Measurements from ENCODE around the gene TBC1D30. TPM values are rescaled to one million over a fixed set of nuclear protein-coding genes. Genes with fewer than 3 reads are reported as not detected.
A peak's percentile ranks its signal among the peaks of the same experiment; 100 is the strongest.
"Not testable (repeated sequence)": the region's sequence is repeated elsewhere in the genome, so short reads cannot be mapped to it uniquely, and the experiment has no call there.

Gene TBC1D30, protein sequence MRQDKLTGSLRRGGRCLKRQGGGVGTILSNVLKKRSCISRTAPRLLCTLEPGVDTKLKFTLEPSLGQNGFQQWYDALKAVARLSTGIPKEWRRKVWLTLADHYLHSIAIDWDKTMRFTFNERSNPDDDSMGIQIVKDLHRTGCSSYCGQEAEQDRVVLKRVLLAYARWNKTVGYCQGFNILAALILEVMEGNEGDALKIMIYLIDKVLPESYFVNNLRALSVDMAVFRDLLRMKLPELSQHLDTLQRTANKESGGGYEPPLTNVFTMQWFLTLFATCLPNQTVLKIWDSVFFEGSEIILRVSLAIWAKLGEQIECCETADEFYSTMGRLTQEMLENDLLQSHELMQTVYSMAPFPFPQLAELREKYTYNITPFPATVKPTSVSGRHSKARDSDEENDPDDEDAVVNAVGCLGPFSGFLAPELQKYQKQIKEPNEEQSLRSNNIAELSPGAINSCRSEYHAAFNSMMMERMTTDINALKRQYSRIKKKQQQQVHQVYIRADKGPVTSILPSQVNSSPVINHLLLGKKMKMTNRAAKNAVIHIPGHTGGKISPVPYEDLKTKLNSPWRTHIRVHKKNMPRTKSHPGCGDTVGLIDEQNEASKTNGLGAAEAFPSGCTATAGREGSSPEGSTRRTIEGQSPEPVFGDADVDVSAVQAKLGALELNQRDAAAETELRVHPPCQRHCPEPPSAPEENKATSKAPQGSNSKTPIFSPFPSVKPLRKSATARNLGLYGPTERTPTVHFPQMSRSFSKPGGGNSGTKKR
- 9.4 and 10.7 TPM in 2 replicates for total RNA-seq (2014; rRNA removed; shearing (Covaris generic); ENCODE audit: low replicate concordance)

DNA sequence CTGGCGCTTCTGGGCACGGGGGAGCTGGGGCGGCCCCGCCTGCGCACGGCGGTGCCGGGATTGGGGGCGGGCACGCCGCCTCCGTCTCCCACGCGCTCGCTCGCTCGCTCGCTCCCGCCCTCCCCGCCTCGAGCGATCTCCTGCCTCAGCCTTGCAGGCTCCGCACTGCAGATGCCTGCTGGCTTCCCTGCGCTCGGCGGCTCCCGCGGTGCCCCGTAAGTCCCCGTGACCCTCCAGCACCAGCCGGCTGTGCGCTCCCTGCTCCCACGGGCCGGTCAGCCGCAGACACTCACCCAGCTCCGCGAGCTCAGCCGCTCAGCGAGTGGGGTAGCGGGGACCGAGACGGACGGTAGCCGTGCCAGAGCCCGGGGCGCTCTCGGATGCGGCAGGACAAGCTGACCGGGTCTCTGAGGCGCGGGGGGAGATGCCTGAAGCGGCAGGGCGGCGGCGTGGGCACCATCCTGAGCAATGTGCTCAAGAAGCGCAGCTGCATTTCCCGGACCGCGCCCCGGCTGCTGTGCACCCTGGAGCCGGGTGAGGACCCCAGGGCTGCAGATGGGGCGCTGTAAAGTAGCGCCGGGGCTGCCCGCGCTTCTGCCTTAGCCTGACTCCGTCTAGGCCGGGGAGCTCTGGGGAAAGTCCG lies at the start of gene TBC1D30:
Gene TBC1D30 (plus strand): TSS at position 148 of the 643 bp plus-strand sequence. CDS start 233 bp downstream, at position 381.
- DNase-seq (ENCODE audit: low read depth), result no peak
- in situ Hi-C loops (cut with HindIII; ENCODE audit: low pct_unique_long_range_greater_than_20kb, low sequenced_read_pairs), result no loop called here

DNA sequence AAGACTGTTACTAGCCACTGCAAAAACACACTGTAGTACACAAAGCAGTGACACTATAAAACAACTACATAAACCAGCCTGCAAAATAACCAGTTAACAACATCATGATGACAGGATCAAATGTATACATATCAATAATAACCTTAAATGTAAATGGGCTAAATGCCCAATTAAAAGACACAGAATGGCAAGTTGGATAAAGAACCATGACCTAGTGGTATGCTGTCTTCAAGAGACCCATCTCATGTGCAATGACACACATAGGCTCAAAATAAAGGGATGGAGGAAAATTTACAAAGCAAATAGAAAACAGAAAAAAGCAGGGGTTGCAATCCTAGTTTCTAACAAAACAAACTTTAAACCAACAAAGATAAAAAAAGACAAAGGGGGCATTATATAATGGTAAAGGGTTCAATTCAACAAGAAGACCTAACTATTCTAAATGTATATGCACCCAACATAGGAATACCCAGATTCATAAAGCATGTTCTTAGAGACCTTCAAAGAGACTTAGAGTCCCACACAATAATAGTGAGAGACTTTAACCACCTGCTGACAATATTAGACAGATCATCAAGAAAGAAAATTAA lies 49.2 kb upstream of the TBC1D30 start:
- in situ Hi-C loops (cut with HindIII; ENCODE audit: low pct_unique_long_range_greater_than_20kb, low sequenced_read_pairs); DNase-seq (ENCODE audit: low read depth): not testable (repeated sequence)

DNA sequence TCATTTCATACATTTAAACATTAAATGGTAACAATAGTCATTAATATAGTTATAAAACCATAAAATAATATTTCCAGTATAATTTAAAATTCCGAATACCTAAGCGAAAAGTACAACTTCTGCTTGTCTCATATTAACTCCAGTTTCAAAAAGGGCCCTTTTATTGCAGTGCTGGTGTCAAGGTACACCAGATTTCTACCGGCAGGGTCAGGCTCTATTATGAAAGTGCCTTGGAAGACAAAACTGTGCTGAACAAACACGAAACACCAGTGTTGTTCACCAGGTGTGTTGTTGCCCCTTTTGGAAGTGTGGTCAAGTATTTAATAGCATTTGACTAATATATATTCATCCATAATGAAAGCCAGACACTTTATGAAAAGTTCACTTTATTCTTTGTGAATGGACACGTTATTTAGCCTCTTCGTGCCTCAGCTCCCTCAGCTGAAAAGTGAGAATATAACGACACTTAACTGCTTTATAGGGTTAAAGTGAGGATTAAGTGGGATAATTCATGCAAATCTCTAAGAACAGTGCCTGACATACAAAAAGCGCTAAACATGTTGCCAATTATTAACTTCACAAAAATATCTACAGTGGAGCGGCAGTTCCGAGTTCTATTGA lies 45.0 kb upstream of the TBC1D30 start:
- no peak for DNase-seq (ENCODE audit: low read depth)
- in situ Hi-C loops (cut with HindIII; ENCODE audit: low pct_unique_long_range_greater_than_20kb, low sequenced_read_pairs), result no loop called here

DNA sequence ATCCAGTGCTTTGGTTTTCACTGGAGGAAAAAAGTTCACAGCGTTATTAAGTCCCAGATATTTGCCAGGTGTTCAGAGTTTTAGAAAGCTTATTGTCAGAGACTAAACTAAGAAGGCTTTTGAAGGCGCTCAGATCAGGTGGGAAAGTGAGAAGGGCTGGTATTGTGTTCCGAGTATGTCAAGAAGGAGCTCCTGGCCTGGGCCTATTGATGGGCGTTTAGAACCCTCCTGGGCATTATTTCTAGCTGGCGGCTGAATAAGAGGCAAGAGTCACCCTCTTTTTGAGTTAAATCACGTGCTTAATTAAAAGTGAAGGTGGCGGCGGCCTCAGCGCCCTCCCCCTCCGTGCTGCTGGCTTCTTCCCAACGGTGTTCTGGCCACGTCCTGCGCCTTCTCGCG lies 44.3 kb upstream of the TBC1D30 start:
- in situ Hi-C loops (cut with HindIII; ENCODE audit: low pct_unique_long_range_greater_than_20kb, low sequenced_read_pairs), result no loop called here
- DNase-seq (ENCODE audit: low read depth), result no peak

DNA sequence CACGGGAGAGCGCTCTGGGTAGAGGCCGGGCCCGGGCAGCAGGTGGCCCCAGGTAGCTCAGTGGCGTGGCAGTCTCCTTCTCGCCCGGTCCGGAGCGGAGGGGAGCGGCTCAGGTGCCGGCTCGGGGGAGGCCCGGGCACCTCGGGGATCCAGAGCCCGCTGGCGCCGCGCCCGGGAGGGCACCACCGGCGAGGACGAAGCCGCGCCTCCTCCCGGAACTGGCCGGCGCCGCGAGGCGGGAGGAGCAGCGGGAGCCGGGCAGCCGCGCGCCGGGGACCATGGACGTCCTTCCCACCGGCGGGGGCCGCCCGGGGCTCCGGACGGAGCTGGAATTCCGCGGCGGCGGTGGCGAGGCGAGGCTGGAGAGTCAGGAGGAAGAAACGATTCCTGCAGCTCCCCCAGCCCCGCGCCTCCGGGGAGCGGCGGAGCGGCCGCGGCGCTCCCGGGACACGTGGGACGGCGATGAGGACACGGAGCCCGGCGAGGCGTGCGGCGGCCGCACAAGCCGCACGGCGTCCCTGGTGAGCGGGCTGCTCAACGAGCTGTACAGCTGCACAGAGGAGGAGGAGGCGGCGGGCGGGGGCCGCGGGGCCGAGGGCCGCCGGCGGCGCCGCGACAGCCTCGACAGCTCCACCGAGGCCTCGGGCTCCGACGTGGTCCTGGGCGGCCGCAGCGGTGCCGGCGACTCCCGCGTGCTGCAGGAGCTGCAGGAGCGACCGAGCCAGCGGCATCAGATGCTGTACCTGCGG lies 43.7 kb upstream of the TBC1D30 start:
- in situ Hi-C loops (cut with HindIII; ENCODE audit: low pct_unique_long_range_greater_than_20kb, low sequenced_read_pairs), result no loop called here
- DNase-seq (ENCODE audit: low read depth), result peak; percentile 76

DNA sequence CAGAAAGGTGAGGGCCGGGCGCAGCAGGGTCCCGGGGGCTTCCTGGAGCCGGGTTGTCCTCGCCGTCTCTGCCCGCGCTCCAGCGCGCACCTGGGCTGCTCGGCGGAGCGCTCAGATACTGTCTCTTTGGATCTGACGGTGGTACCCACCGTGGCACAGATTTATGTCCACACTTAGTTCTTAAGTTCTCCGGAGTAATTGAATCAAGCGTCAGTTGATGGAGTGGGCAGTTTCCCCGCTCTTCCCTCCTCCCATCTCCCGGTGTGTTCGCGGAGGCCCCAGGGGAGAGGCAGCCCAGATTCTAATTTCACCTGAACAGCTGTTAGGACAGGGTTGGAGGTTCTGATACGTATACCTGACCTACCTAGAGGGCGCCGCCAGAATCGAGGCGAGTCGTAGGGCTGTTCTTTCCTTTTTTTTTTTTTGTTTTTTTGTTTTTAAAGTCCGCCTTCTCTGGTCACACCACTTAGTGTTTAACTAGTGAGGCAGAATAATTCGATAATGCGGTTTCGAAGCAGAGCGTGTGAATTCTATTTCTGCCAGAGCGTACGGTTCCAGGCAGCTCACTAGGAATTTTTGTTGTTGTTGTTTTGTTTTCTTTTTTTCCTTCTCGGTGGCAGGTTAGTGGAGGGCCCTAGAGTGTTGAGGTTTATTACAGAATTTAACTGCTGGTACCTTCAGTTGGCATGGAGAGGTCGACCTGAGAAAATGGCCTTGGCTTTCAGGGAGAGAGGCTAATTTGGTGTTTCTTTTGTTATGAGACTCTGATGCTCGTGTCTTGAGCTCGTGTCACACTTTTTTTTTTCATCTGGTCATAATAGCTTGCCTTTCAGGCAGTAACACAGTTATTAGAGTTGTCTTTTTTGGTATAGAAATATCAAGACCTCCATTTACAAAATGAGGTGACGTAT lies 42.9 kb upstream of the TBC1D30 start:
- DNase-seq (ENCODE audit: low read depth), result peak; percentile 50
- in situ Hi-C loops (cut with HindIII; ENCODE audit: low pct_unique_long_range_greater_than_20kb, low sequenced_read_pairs), result no loop called here

DNA sequence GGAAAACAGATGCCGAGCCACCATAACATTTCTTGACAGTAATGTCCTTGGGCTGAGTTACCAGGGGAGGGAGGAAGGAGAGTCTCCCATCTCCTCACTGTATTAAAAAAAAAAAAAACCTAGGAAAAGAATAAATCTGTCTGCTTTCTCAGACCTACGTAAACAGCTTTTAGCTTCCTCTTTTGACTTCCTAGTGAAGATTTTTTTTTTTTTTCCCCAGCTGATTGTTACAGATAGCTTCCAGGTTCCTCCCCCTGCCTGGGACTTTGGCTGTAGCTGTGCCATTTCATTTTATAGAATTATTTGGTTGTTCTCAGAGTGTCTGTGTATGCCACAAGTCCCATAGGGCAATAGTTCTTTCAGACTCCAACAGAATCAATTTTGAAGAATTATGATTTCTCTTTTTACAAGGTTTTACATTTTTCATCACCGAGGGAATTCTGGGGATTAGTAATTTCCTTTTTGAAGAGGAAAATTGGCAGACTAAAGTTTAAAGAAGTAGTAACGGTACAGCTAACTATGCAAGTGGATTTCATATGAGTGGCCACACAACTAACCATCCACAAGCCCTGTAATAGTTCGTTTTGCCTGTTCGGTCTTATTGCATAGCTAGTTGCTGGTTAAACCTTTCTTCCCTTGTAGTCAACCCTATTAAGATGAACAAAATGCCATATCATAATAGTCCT lies 42.1 kb upstream of the TBC1D30 start:
- DNase-seq (ENCODE audit: low read depth), result no peak
- in situ Hi-C loops (cut with HindIII; ENCODE audit: low pct_unique_long_range_greater_than_20kb, low sequenced_read_pairs), result no loop called here

DNA sequence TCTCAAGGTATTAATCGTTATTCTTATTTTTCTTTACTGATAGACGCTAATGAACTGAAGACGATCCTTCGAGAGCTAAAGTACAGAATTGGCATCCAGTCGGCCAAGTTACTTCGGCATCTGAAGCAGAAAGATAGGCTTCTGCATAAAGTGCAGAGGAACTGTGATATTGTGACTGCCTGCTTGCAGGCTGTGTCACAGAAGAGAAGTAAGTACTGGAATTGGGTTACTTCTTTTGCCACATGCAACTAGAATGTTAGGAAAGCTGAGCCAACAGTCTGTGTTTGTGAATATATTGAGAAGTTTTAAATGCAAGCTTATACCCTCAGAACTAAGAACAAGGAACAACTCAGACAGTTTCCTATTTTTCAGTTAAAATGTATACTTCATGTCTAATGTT lies 38.6 kb upstream of the TBC1D30 start:
- no peak for DNase-seq (ENCODE audit: low read depth)
- in situ Hi-C loops (cut with HindIII; ENCODE audit: low pct_unique_long_range_greater_than_20kb, low sequenced_read_pairs), result no loop called here

DNA sequence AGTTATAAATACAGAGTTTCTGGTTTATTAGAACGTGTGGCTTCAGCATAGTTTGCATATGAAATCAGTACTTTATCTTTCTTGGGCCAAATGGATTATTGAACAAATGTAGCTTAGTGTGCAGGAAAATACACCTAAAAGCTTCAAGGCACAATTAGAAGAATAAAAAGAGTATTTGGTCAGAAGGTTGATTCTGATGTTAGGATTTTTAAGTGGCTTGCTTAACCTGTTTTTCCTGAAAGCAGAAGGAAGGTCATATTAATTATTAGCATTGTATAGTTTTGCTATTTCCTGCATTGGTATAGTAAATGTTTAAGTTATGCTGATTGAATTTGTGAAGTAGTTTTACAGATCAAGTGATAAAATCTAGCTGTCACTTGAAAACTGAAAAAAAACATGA lies 34.3 kb upstream of the TBC1D30 start:
- DNase-seq (ENCODE audit: low read depth), result no peak
- in situ Hi-C loops (cut with HindIII; ENCODE audit: low pct_unique_long_range_greater_than_20kb, low sequenced_read_pairs), result no loop called here

DNA sequence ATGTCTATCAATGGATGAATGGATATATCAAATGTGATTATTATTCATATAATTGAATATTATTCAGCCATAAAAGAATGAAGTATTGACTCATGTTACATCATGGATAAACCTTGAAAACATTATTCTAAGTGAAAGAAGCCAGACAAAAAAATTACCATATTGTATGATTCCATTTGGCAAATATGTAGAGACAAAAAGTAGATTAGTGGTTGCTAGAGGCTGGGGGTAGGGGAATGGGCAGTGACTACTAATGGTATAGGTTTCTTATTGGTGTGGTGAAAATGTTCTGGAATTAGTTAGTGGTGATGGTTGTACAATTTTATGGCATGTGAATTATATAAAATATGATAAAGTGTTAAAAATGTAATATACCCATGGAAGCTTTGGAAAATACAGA lies 33.4 kb upstream of the TBC1D30 start:
- in situ Hi-C loops (cut with HindIII; ENCODE audit: low pct_unique_long_range_greater_than_20kb, low sequenced_read_pairs), result no loop called here

DNA sequence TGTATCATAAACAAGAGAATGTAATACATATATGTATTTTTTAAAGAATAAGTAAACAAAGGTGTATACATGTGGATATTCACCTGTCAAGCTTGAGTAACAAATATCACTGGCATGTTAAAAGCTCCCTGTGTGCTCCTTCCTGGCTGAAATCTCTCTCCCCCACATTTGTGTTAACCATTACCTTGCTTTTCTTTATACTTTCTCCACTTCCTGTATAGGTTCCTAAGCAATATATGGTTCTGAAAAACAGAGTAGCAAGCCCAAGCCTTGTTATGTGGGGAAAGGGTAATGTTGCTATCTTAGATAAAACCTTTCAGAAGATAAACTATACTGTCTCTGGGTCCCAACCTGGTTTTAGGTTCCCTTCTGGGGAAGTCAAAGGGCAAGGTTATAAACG lies 32.3 kb upstream of the TBC1D30 start:
- in situ Hi-C loops (cut with HindIII; ENCODE audit: low pct_unique_long_range_greater_than_20kb, low sequenced_read_pairs), result no loop called here
- DNase-seq (ENCODE audit: low read depth), result no peak

More for the DNA sequence above, 33.4 kb upstream of the TBC1D30 start:
- no peak for DNase-seq (ENCODE audit: low read depth)

DNA sequence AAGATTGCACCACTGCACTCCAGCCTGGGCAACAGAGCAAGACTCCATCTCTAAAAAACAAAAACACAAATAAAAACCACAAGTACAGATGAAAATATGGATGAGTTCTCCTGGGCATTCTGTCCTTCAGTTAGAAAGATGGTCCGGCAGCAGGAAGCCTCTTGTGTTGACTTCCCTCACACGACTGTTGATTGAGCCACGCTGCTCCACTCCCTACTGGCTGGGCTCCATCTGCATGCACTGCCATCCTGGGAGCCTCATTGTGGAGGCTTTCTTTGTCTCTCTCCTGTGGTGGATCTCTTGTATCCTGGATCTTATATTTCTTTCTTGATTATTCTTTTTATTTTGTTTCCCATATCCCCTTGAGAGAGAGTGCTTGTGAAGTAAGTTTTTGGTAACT lies 30.8 kb upstream of the TBC1D30 start:
- DNase-seq (ENCODE audit: low read depth), result no peak
- in situ Hi-C loops (cut with HindIII; ENCODE audit: low pct_unique_long_range_greater_than_20kb, low sequenced_read_pairs), result no loop called here

DNA sequence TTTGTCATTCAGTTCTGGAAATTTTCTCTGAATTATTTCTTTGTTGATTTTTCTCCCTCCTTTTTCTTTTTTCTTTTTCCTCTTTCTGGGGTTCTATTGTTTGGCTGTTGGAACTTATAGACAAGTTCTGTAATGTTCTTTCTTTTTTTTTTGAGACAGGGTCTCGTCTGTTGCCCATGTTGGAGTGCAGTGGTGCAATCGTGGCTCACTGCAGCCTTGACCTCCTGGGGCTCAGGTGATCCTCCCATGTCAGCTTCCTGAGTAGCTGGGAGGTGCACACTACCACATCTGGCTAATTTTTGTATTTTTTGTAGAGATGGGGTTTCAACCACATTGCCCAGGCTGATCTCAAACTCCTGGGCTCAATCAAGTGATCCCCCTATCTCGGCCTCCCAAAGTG lies 30.1 kb upstream of the TBC1D30 start:
- in situ Hi-C loops (cut with HindIII; ENCODE audit: low pct_unique_long_range_greater_than_20kb, low sequenced_read_pairs), result no loop called here
- no peak for DNase-seq (ENCODE audit: low read depth)

DNA sequence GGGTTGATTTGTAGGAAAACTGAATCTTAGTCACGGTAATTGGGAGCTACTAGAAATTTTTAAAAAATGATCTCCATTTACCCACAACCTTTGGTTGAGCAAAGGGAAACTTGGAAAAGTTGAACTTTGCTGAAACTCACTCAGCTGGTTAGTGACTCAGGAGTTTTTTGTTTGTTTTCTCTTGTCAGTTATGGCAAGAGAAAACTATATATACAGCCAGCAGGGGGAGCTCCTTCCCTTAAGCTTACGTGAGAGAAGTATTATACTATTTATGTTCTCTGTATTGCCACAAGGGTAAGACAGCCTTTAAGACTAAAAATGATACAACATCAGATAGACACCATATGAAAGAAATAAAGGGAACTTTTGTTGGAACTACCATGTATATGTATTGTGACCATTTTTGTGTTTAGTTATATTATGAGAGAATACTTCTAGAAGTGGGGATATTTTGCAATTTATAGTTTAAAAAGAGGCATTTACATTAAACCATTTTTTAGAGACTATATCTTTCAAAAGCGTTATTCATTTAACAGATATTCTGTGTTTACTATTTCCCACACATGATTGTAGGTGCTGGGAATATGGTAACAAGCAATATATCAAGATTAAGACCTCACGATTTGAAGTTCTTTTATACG lies 28.1 kb upstream of the TBC1D30 start:
- in situ Hi-C loops (cut with HindIII; ENCODE audit: low pct_unique_long_range_greater_than_20kb, low sequenced_read_pairs), result no loop called here
- peak; percentile 96 for DNase-seq (ENCODE audit: low read depth)

DNA sequence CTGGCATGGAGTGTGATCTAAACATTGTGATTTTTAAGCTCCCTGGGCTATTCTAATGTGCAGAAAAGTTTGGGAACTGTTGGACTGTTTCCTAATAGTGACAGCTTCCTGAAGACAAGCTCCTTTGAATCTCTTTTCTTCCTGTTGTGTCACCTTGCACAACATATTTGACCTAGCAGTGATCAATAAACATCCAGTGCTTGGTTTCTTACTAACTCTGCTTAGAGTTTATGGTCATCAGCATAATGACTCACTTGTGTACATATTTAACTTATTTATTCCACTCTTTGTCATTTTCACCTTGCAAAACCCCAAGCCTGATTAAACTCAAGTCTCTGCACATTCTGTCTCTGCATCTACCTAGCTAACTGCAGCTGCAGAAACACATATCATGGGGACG lies 27.3 kb upstream of the TBC1D30 start:
- no peak for DNase-seq (ENCODE audit: low read depth)

DNA sequence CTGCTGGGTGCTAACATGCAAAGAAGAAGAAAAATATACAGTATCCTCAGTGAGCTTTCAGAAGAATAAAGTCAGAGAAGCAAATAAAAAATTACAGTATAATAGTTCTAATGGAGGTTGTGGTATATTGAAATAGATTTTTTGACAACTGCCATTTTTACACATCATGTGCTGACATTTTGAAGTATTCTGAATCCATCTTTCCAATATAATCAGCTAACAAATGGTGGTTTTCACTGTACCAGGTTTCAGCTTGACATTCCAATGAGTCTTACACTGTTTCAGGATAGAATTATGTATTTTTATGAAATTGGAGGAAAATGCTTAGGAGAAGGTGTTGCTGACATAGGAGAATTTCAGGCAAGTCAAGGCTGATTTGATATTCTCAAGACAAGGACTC lies 26.3 kb upstream of the TBC1D30 start:
- no peak for DNase-seq (ENCODE audit: low read depth)
- in situ Hi-C loops (cut with HindIII; ENCODE audit: low pct_unique_long_range_greater_than_20kb, low sequenced_read_pairs), result no loop called here

More for the DNA sequence above, 27.3 kb upstream of the TBC1D30 start:
- in situ Hi-C loops (cut with HindIII; ENCODE audit: low pct_unique_long_range_greater_than_20kb, low sequenced_read_pairs), result no loop called here

All from Caki2 (cell line).